ENCODE results near the gene GATA6. TPM values are rescaled to one million over a fixed set of nuclear protein-coding genes. Genes with fewer than 3 reads are reported as not detected.
"Not testable (repeated sequence)": the region's sequence is repeated elsewhere in the genome, so short reads cannot be mapped to it uniquely, and the experiment has no call there.

The GATA6 gene
- total RNA-seq, 1 donor from 2014 or later, result 89.3 TPM

DNA sequence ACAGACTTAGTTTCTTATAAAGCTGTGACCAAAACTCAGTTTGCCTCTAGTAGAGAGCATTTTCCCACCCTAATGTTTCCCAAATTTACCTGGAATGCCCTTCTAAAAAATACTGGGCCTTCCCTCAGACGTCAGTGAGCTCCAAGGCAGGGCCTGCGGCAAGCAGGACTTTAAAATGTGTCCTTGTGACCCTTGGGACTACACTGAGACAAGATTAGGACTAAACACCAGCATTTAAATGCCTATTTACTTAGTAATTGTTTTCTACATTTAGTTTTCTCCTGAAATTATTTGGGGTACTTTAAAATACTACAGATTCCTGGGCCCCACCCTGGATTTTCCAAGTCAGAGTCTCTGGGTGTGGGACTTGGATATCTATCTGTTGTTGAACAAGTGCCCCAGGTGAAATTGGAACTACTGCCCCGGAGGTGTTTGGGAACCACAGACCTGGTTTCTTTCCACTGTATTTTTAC lies 14.3 kb downstream of the GATA6 start:
- DNase-seq (ENCODE audit: low spot score in 2 of 2), result no peak
- no peaks in the 10 kb centered on the region for H3K9me3 ChIP-seq
- peak overlapping the region in 1 of 2 donors; percentile 19 for H3K4me3 ChIP-seq
- peak overlapping the region; percentile 89 to 97 for H3K27ac ChIP-seq
- no peaks in the 10 kb centered on the region for H3K27me3 ChIP-seq
- H3K36me3 ChIP-seq, result peaks cover 4 to 13% of the 10 kb centered on the region in 2 donors
- H3K4me1 ChIP-seq, result peaks cover 21 to 69% of the 10 kb centered on the region in 2 donors
- intact Hi-C loops (cut with DNase I), result loop anchor here (2.0 to 10.0 kb wide), 2 partner anchors 283 to 729 kb away; no protein-coding TSS in a partner anchor
- no peak for TF ChIP-seq CTCF (IDR thresholded peaks at IDR 0.05)

- peak overlapping the region; percentile 89 to 97 for H3K27ac ChIP-seq
- DNase-seq (ENCODE audit: low spot score in 2 of 2); H3K27me3 ChIP-seq; H3K9me3 ChIP-seq: not testable (repeated sequence)
- intact Hi-C loops (cut with DNase I), result loop anchor here (2.0 to 10.0 kb wide), 2 partner anchors 282 to 730 kb away; no protein-coding TSS in a partner anchor
- H3K4me3 ChIP-seq, result peak overlapping the region in 1 of 2 donors; percentile 39
- H3K4me1 ChIP-seq, result peaks cover 22 to 73% of the 10 kb centered on the region in 2 donors
- peaks cover 4 to 13% of the 10 kb centered on the region in 2 donors for H3K36me3 ChIP-seq
These were observed 15.2 kb downstream of the GATA6 start for GRCh38 chr18:22184573-22184972.

DNA sequence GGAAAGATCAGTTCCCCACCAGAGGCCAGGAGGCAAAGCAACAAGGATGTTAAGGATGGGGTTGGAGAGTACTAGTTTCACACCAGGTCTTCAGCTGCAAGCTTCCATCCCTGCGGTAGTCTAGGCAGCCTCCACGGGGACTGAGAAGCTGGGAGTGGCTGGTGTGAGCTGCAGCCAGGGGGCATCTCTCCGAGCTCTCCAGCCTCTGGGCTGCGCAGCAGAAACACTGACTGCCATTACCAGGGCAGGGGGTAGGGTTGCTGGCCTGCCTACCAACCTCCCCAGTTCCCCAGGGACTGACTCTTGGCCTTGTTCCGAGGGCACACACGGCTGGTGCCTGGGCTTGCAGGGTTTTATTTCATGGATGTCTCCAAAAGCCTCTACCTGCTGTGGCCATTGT lies 15.9 kb downstream of the GATA6 start:
- DNase-seq (ENCODE audit: low spot score in 2 of 2), result no peak
- peak overlapping the region in 1 of 2 donors; percentile 39 for H3K4me3 ChIP-seq
- intact Hi-C loops (cut with DNase I), result loop anchor here (2.0 to 10.0 kb wide), 2 partner anchors 282 to 730 kb away; no protein-coding TSS in a partner anchor
- H3K36me3 ChIP-seq, result peaks cover 4 to 13% of the 10 kb centered on the region in 2 donors
- peaks cover 22 to 80% of the 10 kb centered on the region in 2 donors for H3K4me1 ChIP-seq
- TF ChIP-seq CTCF (IDR thresholded peaks at IDR 0.05), result peak; percentile 36 to 46 (median 36)
- H3K9me3 ChIP-seq, result no peaks in the 10 kb centered on the region
- no peaks in the 10 kb centered on the region for H3K27me3 ChIP-seq
- H3K27ac ChIP-seq, result peak overlapping the region; percentile 89 to 97

DNA sequence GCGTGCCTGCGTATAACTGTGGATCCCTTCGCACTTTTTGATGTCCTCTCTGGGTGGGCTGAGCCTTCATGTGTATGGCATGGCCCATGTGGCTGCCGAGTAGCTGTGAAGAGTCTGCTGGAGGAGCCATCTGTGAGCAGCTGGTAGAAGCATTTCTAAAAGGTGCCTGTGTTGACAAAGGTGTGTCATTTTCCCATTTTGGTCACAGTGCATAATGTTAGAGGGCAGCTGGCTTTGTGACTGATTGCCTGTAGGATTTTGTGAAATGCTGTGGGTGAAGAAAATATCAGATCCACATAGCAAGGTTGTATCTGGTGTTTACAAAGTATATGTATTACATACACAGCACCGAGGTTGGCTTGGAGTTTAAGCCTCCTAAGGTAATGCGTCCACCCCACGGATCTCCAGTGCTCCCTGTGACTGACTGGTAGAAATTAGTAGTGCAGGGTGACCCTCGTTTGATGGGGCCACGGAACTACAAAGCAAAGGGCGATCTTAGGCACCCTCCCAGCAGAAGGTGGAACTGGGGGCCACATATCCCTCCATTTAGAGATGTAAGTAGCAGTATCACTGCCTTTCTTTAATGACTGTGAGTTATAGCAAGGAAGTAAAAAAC lies 16.5 kb downstream of the GATA6 start:
- Histone ChIP-seq H3K4me1 (peaks cover 22 to 79% of the 10 kb centered on the region in 2 donors), H3K4me3 (peak overlapping the region in 1 of 2 donors; percentile 39)

GRCh38 chr18:22186484-22186971 lies 17.1 kb downstream of the GATA6 start:
- H3K27ac ChIP-seq, result peak overlapping the region; percentile 89 to 97
- H3K4me3 ChIP-seq, result peak overlapping the region in 1 of 2 donors; percentile 39
- no peak for TF ChIP-seq CTCF (IDR thresholded peaks at IDR 0.05)
- no peaks in the 10 kb centered on the region for H3K27me3 ChIP-seq
- H3K36me3 ChIP-seq, result peaks cover 4 to 13% of the 10 kb centered on the region in 2 donors
- DNase-seq (ENCODE audit: low spot score in 2 of 2), result peak in 1 of 2 donors; percentile 66
- H3K9me3 ChIP-seq, result no peaks in the 10 kb centered on the region
- H3K4me1 ChIP-seq, result peaks cover 25 to 82% of the 10 kb centered on the region in 2 donors
- intact Hi-C loops (cut with DNase I), result loop anchor here (10.0 kb wide), 1 partner anchor 732 kb away; no protein-coding TSS in a partner anchor

More for the DNA sequence above, 16.5 kb downstream of the GATA6 start:
- Histone ChIP-seq H3K27ac (peak overlapping the region; percentile 89 to 97), H3K27me3 (no peaks in the 10 kb centered on the region), H3K36me3 (peaks cover 4 to 13% of the 10 kb centered on the region in 2 donors), H3K9me3 (no peaks in the 10 kb centered on the region)
- intact Hi-C loops (cut with DNase I), result loop anchor here (2.0 to 10.0 kb wide), 2 partner anchors 281 to 731 kb away; no protein-coding TSS in a partner anchor
- TF ChIP-seq CTCF (IDR thresholded peaks at IDR 0.05), result no peak
- DNase-seq (ENCODE audit: low spot score in 2 of 2), result no peak

All from ascending aorta (tissue), 2 donors.